Kidney (tissue), 22 donors: Measurements from ENCODE around the gene TSC22D1. TPM values are rescaled to one million over a fixed set of nuclear protein-coding genes. Genes with fewer than 3 reads are reported as not detected.
A peak's percentile ranks its signal among the peaks of the same experiment; 100 is the strongest.

Experiments used
- DNase-seq, 5 donors: peaks; one replicate each; pipeline ENCODE4 v3.0.0-alpha.2; 2013 to 2020
- FAIRE-seq: peaks from 2 replicates; lab custom pipeline; 2012; peaks lifted over from hg19 to GRCh38; lab: Jason Lieb, UNC
- H3K27ac ChIP-seq, 2 donors: one replicate each; pipeline ENCODE4 v1.7.0; 2013; ENCODE audit warnings: low read depth in 2 of 2, low read length in 2 of 2, inconsistent platforms in 1 of 2
- H3K27me3 ChIP-seq: one replicate; pipeline ENCODE4 v1.7.1; 2013; ENCODE audit warnings: low read length, inconsistent platforms; ENCODE audit not compliant: control insufficient read depth, insufficient read depth
- H3K36me3 ChIP-seq, 3 donors: one replicate each; pipeline versions ENCODE4 v1.7.0 to v1.7.1; 2013; ENCODE audit warnings: low read length in 3 of 3, control low read depth in 1 of 3, inconsistent platforms in 1 of 3; ENCODE audit not compliant: insufficient read depth in 3 of 3, control insufficient read depth in 2 of 3
- H3K4me1 ChIP-seq, 3 donors: one replicate each; pipeline versions ENCODE4 v1.7.0 to v1.7.1; 2013; ENCODE audit warnings: low read length in 3 of 3, inconsistent platforms in 1 of 3, low read depth in 1 of 3; ENCODE audit not compliant: control insufficient read depth in 2 of 3, insufficient read depth in 2 of 3
- H3K4me3 ChIP-seq, 3 donors: one replicate each; pipeline versions ENCODE4 v1.7.0 to v1.8.1; 2013; ENCODE audit warnings: low read length in 3 of 3, control low read depth in 1 of 3, inconsistent platforms in 1 of 3
- H3K9ac ChIP-seq, 3 donors: one replicate each; pipeline versions ENCODE4 v1.7.0 to v1.7.1; 2013; ENCODE audit warnings: low read length in 3 of 3, control low read depth in 1 of 3, inconsistent platforms in 1 of 3
- H3K9me3 ChIP-seq, 3 donors: one replicate each; pipeline versions ENCODE4 v1.7.0 to v1.7.1; 2013; ENCODE audit warnings: low read length in 3 of 3, control low read depth in 1 of 3, inconsistent platforms in 1 of 3; ENCODE audit not compliant: control insufficient read depth in 2 of 3, insufficient read depth in 1 of 3
- intact Hi-C: fragments of 100-400 bp; cut with DNase I; formaldehyde crosslinking; loops from one replicate; pipeline ENCODE4 v1.11.1; 2022
- long read RNA-seq, 10 donors: library from polyadenylated mRNA in 1 of 10; unstranded in 1 of 10; transcript quantifications; one replicate each; pipeline ENCODE4 v2.0.0 and lab custom pipeline, GENCODE V29; 2021 to 2026
- polyA plus RNA-seq: library from polyadenylated mRNA; stranded (reverse); fragments of 350-450 nt; fragmentation: Illumina TruSeq; extraction: RNeasy Lipid Tissue Mini Kit (QIAGEN cat#74804); gene quantifications from one replicate; pipeline ENCODE4 v1.2.3, GENCODE V29; 2014; ENCODE audit warnings: low read depth, low replicate concordance; ENCODE audit not compliant: insufficient read depth
- total RNA-seq: library from RNA; stranded (reverse); fragmentation: NEBNext Ultra II Directional; extraction: Animal tissue kit (Norgen Biotek cat#: 25700); gene quantifications from one replicate; pipeline ENCODE4 v1.2.1, GENCODE V29; 2021
- TF ChIP-seq, protein P1 (sequence below): IDR thresholded peaks from 3 replicates; pipeline ENCODE4 v1.5.1; 2012; ENCODE audit warnings: mild to moderate bottlenecking, moderate library complexity, borderline replicate concordance; ENCODE audit not compliant: insufficient read depth; ENCODE audit errors: extremely low read depth
- donor health status: control.
- donor health status: control.
- donor health status: control.
- donor health status: control.
- donor health status: control.
- donor health status: DM: yes; HTN: yes; CAD: no.
- donor health status: Normal renal cell carcinoma (clear cell type).

TSC22D1 gene
- total RNA-seq = 349 TPM
- polyA plus RNA-seq = 163 TPM
- long read RNA-seq, donor 1, full-length matches to known transcripts = 129 of 129 reads
- long read RNA-seq, donor 1, partial matches to known transcripts = 0 of 129 reads
- long read RNA-seq, donor 1, other reads (novel, unspliced or antisense) = 0 of 129 reads
- long read RNA-seq, donor 2, full-length matches to known transcripts = 202 of 202 reads
- long read RNA-seq, donor 2, partial matches to known transcripts = 0 of 202 reads
- long read RNA-seq, donor 2, other reads (novel, unspliced or antisense) = 0 of 202 reads
- long read RNA-seq, donor 3, full-length matches to known transcripts = 273 of 653 reads
- long read RNA-seq, donor 3, partial matches to known transcripts = 380 of 653 reads
- long read RNA-seq, donor 3, other reads (novel, unspliced or antisense) = 0 of 653 reads
- long read RNA-seq, donor 4, full-length matches to known transcripts = 180 of 185 reads
- long read RNA-seq, donor 4, partial matches to known transcripts = 5 of 185 reads
- long read RNA-seq, donor 4, other reads (novel, unspliced or antisense) = 0 of 185 reads
- long read RNA-seq, donor 5, transcript TSC22D1-201 (3 exons, 3,135 nt) = major isoform, 12 of 13 reads
- long read RNA-seq, donor 5, partial matches to known transcripts = 0 of 13 reads
- long read RNA-seq, donor 5, other reads (novel, unspliced or antisense) = 0 of 13 reads
- long read RNA-seq, donor 6, full-length matches to known transcripts = 162 of 162 reads
- long read RNA-seq, donor 6, partial matches to known transcripts = 0 of 162 reads
- long read RNA-seq, donor 6, other reads (novel, unspliced or antisense) = 0 of 162 reads
- long read RNA-seq, donor 7, full-length matches to known transcripts = 554 of 585 reads
- long read RNA-seq, donor 7, partial matches to known transcripts = 1 of 585 reads
- long read RNA-seq, donor 7, other reads (novel, unspliced or antisense) = 30 of 585 reads
- long read RNA-seq, donor 8, full-length matches to known transcripts = 186 of 186 reads
- long read RNA-seq, donor 8, partial matches to known transcripts = 0 of 186 reads
- long read RNA-seq, donor 8, other reads (novel, unspliced or antisense) = 0 of 186 reads
- long read RNA-seq, donor 9, full-length matches to known transcripts = 97 of 174 reads
- long read RNA-seq, donor 9, partial matches to known transcripts = 77 of 174 reads
- long read RNA-seq, donor 9, other reads (novel, unspliced or antisense) = 0 of 174 reads
- long read RNA-seq, donor 10, full-length matches to known transcripts = 174 of 181 reads
- long read RNA-seq, donor 10, partial matches to known transcripts = 7 of 181 reads
- long read RNA-seq, donor 10, other reads (novel, unspliced or antisense) = 0 of 181 reads

DNA sequence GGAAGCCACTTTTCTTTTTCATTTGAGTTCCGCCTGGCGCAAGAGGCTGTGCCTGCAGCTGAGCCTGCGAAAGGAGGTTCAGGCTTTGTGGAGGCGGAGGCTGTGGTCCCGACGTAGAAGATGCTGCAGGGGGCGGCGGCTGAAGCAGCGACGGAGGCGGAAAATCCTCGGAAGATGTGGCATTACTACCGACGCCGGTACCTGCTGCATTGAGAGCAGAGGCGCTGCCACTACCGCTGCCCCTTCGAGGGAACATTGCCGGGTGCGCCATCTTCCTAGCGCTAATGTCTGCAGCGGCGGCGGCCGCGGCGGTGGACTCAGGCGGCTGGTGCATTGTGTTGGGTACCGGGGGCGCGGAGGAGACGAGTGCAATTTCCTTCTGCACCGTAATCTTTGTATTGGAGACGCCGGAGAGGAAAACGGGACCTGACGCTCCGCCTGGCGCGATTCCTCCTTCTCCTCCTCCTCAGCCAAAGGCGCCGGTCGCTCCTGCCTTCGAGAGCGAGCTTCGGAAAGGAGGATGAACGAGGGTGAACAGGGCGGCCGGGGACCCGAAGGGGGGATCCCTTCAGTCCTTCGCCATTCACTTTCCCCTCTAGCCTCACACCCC, at the start of gene TSC22D1:
Gene TSC22D1, minus strand, starts transcription at position 590 of the 610 bp plus-strand sequence. Its CDS starts 256 bp downstream, at position 334.
- intact Hi-C loops = no loop called here
- TF ChIP-seq, protein P1, sequence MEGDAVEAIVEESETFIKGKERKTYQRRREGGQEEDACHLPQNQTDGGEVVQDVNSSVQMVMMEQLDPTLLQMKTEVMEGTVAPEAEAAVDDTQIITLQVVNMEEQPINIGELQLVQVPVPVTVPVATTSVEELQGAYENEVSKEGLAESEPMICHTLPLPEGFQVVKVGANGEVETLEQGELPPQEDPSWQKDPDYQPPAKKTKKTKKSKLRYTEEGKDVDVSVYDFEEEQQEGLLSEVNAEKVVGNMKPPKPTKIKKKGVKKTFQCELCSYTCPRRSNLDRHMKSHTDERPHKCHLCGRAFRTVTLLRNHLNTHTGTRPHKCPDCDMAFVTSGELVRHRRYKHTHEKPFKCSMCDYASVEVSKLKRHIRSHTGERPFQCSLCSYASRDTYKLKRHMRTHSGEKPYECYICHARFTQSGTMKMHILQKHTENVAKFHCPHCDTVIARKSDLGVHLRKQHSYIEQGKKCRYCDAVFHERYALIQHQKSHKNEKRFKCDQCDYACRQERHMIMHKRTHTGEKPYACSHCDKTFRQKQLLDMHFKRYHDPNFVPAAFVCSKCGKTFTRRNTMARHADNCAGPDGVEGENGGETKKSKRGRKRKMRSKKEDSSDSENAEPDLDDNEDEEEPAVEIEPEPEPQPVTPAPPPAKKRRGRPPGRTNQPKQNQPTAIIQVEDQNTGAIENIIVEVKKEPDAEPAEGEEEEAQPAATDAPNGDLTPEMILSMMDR = no peak

DNA sequence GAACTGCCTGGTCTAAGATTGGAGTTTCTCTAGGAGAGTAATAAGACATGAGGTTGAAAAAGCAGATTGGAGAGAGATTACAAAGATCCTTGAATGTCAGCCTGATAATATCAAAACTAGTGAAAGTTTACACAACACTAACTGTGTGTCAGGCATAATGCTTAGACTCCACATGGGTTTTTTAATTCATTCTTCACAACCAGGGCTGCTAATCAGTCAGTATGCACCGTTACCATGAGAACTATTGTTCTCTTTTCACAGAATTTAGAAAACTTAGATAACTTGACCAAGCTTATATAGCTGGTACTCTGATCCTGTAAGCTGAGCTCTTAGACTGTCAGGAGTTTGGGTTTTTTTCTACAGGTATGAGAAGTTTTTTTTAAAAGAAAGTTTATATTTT, 46.6 kb upstream of the TSC22D1 start:
- TF ChIP-seq, protein P1 = no peak
- H3K36me3 ChIP-seq = no peaks in the 10 kb centered on the region
- H3K27me3 ChIP-seq = no peaks in the 10 kb centered on the region
- intact Hi-C loops = no loop called here
- H3K9me3 ChIP-seq = no peaks in the 10 kb centered on the region
- no peak overlapping the region for H3K4me3 ChIP-seq
- FAIRE-seq (no peak), DNase-seq (no peak)
- no peak overlapping the region for H3K27ac ChIP-seq
- H3K9ac ChIP-seq = no peak overlapping the region
- peaks cover 0 to 5% (median 0%) of the 10 kb centered on the region in 3 donors for H3K4me1 ChIP-seq

More for the DNA sequence above, at the start of gene TSC22D1:
- peak within 1 kb of the TSS; percentile 53 to 85 (median 82) for H3K4me3 ChIP-seq
- H3K27ac ChIP-seq = peak within 1 kb of the TSS; percentile 97
- DNase-seq (peak in 4 of 5 donors; percentile 54 to 85 (median 72)), FAIRE-seq (no peak)
- no peaks in the 10 kb centered on the region for H3K9me3 ChIP-seq
- H3K27me3 ChIP-seq = no peaks in the 10 kb centered on the region
- peaks cover 5 to 29% (median 24%) of the 10 kb centered on the region in 3 donors for H3K4me1 ChIP-seq
- no peaks in the 10 kb centered on the region for H3K36me3 ChIP-seq
- H3K9ac ChIP-seq = peak within 1 kb of the TSS; percentile 37 to 85 (median 69)

DNA sequence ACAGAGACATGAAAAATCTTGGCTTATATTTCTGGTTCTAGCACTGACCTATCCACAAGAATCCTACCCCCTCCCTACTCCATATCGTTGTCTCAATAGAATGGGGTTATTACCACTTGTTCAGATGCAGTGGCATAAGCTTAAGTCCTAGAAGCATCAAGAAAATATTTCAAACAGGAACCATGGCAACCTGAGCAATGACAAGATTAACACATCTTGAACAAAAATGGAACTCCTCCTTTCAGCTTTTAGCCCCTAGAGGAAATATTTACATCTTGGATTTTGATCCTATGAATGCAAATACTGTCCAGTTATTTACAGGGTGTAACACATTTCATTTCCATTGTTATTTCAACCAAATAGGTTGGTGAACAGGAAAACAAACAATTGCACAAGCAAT, 46.1 kb upstream of the TSC22D1 start:
- H3K27ac ChIP-seq = no peak overlapping the region
- no peak for DNase-seq
- TF ChIP-seq, protein P1 = no peak
- H3K4me3 ChIP-seq = no peak overlapping the region
- H3K36me3 ChIP-seq = no peaks in the 10 kb centered on the region
- no peak overlapping the region for H3K9ac ChIP-seq
- intact Hi-C loops = no loop called here
- peaks cover 0 to 5% (median 0%) of the 10 kb centered on the region in 3 donors for H3K4me1 ChIP-seq
- H3K9me3 ChIP-seq = no peaks in the 10 kb centered on the region
- H3K27me3 ChIP-seq = no peaks in the 10 kb centered on the region
- no peak for FAIRE-seq
